CD14-positive monocyte (primary cell): Measurements from ENCODE around the gene TNFAIP8L3. TPM values are rescaled to one million over a fixed set of nuclear protein-coding genes. Genes with fewer than 3 reads are reported as not detected.

Experiments
- DNase-seq, 3 donors: peaks; one replicate each; pipeline ENCODE4 v3.0.0-alpha.2; 2011 to 2022
- H2AFZ ChIP-seq: 2 replicates; pipeline ENCODE4 v1.6.0; 2012; ENCODE audit warnings: mild to moderate bottlenecking, low read depth, low read length, inconsistent platforms; ENCODE audit not compliant: insufficient read depth, poor library complexity, severe bottlenecking
- H3K27ac ChIP-seq, 2 donors: 1 replicate in 1 of 2; 2 replicates in 1 of 2; pipeline ENCODE4 v1.5.1; 2012 to 2013; ENCODE audit warnings: low read length in 2 of 2, control low read depth in 1 of 2, inconsistent platforms in 1 of 2, low read depth in 1 of 2, mild to moderate bottlenecking in 1 of 2
- H3K27me3 ChIP-seq, 2 donors: one replicate each; pipeline versions ENCODE4 v1.6.0 to v1.6.1; 2011 to 2013; ENCODE audit warnings: low read length in 2 of 2; ENCODE audit not compliant: control insufficient read depth in 2 of 2, insufficient read depth in 2 of 2
- H3K36me3 ChIP-seq, 2 donors: replicated peaks in 1 of 2; 1 replicate in 1 of 2; 2 replicates in 1 of 2; pipeline versions ENCODE4 v1.5.1 to v1.6.1; 2012 to 2013; ENCODE audit warnings: low read length in 2 of 2, control low read depth in 1 of 2, inconsistent platforms in 1 of 2, mild to moderate bottlenecking in 1 of 2; ENCODE audit not compliant: insufficient read depth in 2 of 2, control insufficient read depth in 1 of 2
- H3K4me1 ChIP-seq, 2 donors: 1 replicate in 1 of 2; 2 replicates in 1 of 2; pipeline versions ENCODE4 v1.5.1 to v1.6.1; 2012 to 2013; ENCODE audit warnings: low read length in 2 of 2, control low read depth in 1 of 2, inconsistent platforms in 1 of 2, mild to moderate bottlenecking in 1 of 2, moderate library complexity in 1 of 2; ENCODE audit not compliant: insufficient read depth in 2 of 2, control insufficient read depth in 1 of 2
- H3K4me2 ChIP-seq: replicated peaks from 2 replicates; pipeline ENCODE3; 2012; ENCODE audit warnings: low read length, moderate library complexity, mild to moderate bottlenecking; ENCODE audit not compliant: poor library complexity, severe bottlenecking; ENCODE audit errors: extremely low read depth
- H3K4me3 ChIP-seq, 3 experiments: fragments of 200-600 bp in 1 of 3; sonication (generic) in 1 of 3; replicated peaks in 1 of 3; 1 replicate in 2 of 3; 2 replicates in 1 of 3; pipeline ENCODE4 v1.5.1; 2011 to 2013; ENCODE audit warnings: low read length in 3 of 3, mild to moderate bottlenecking in 3 of 3, control low read depth in 2 of 3, low read depth in 2 of 3, inconsistent platforms in 1 of 3, moderate library complexity in 1 of 3
- H3K79me2 ChIP-seq: 2 replicates; pipeline ENCODE4 v1.6.0; 2012; ENCODE audit warnings: mild to moderate bottlenecking, control low read depth, inconsistent platforms, low read length, moderate library complexity; ENCODE audit not compliant: insufficient read depth
- H3K9ac ChIP-seq: 2 replicates; pipeline ENCODE4 v1.6.0; 2017; ENCODE audit warnings: low read length, mild to moderate bottlenecking; ENCODE audit not compliant: insufficient read depth, poor library complexity, severe bottlenecking
- H3K9me3 ChIP-seq, 2 donors: replicated peaks in 1 of 2; 1 replicate in 1 of 2; 2 replicates in 1 of 2; pipeline versions ENCODE4 v1.5.1 to v1.6.1; 2012 to 2013; ENCODE audit warnings: low read length in 2 of 2, control low read depth in 1 of 2; ENCODE audit not compliant: control insufficient read depth in 1 of 2, insufficient read depth in 1 of 2
- H4K20me1 ChIP-seq: 2 replicates; pipeline ENCODE4 v1.6.0; 2012; ENCODE audit warnings: mild to moderate bottlenecking, low read length, control low read depth, moderate library complexity; ENCODE audit not compliant: insufficient read depth
- H3K27ac Mint-ChIP-seq, 7 donors: one replicate each; pipeline ENCODE4 v1.8.0; 2020; ENCODE audit warnings: mild to moderate bottlenecking in 7 of 7, mixed read lengths in 7 of 7, moderate library complexity in 6 of 7, inconsistent platforms in 2 of 7
- H3K27me3 Mint-ChIP-seq, 3 donors: one replicate each; pipeline ENCODE4 v1.8.0; 2021 to 2022; ENCODE audit warnings: low read depth in 3 of 3, mild to moderate bottlenecking in 3 of 3, mixed read lengths in 3 of 3, moderate library complexity in 3 of 3, inconsistent platforms in 1 of 3
- H3K36me3 Mint-ChIP-seq, 2 donors: one replicate each; pipeline ENCODE4 v1.8.0; 2020; ENCODE audit warnings: mixed read lengths in 2 of 2, inconsistent platforms in 1 of 2, mild to moderate bottlenecking in 1 of 2
- H3K4me1 Mint-ChIP-seq: one replicate; pipeline ENCODE4 v1.8.0; 2020; ENCODE audit warnings: mild to moderate bottlenecking, mixed read lengths
- H3K4me3 Mint-ChIP-seq, 2 donors: one replicate each; pipeline ENCODE4 v1.8.0; 2020; ENCODE audit warnings: mild to moderate bottlenecking in 2 of 2, mixed read lengths in 2 of 2, moderate library complexity in 1 of 2
- H3K9me3 Mint-ChIP-seq, 7 donors: one replicate each; pipeline ENCODE4 v1.8.0; 2020 to 2022; ENCODE audit warnings: mixed read lengths in 7 of 7, mild to moderate bottlenecking in 6 of 7, moderate library complexity in 6 of 7, inconsistent platforms in 2 of 7
- CTCF ChIP-seq: fragments of 200-600 bp; IDR thresholded peaks from one replicate; pipeline ENCODE4 v1.8.0; 2022; ENCODE audit warnings: antibody characterized with exemption, mild to moderate bottlenecking
- WGBS: methylation state at CpG from one replicate; pipeline ENCODE4 v1.1.5; 2013; ENCODE audit warnings: missing lambda C conversion rate; ENCODE audit not compliant: insufficient coverage; 5-methylcytosine and 5-hydroxymethylcytosine counted together
- intact Hi-C, 2 donors: fragments of 100-400 bp; cut with micrococcal nuclease; formaldehyde crosslinking; loops; one replicate each; pipeline versions ENCODE4 v1.15.0 to v1.15.1; 2023
- polyA plus RNA-seq, 3 donors: library from polyadenylated mRNA; depleted of rRNA in 1 of 3; unstranded in 2 of 3; stranded (reverse) in 1 of 3; fragments of 300-500 nt in 2 of 3; fragments of >200 nt in 1 of 3; fragmentation: Illumina TruSeq in 2 of 3; gene quantifications; 1 replicate in 2 of 3; 2 replicates in 1 of 3; pipeline ENCODE4 v1.2.3, GENCODE V29; 2012 to 2021

The TNFAIP8L3 gene
- polyA plus RNA-seq, 3 donors: not detected

- H3K4me3 Mint-ChIP-seq: no peak overlapping the region
- no peaks in the 10 kb centered on the region for H3K36me3 ChIP-seq
- no peak for TF ChIP-seq CTCF
- H3K27me3 ChIP-seq: peaks cover 9 to 11% of the 10 kb centered on the region in 2 donors
- H3K4me2 ChIP-seq: no peak overlapping the region
- peaks cover 3 to 11% (median 4%) of the 10 kb centered on the region in 7 donors for H3K9me3 Mint-ChIP-seq
- H2AFZ ChIP-seq: no peak overlapping the region
- no peak overlapping the region for H3K27ac Mint-ChIP-seq
- DNase-seq: no peak
- no peaks in the 10 kb centered on the region for H3K79me2 ChIP-seq
- H3K27ac ChIP-seq: no peak overlapping the region
- H3K4me1 ChIP-seq: peaks cover 0 to 7% of the 10 kb centered on the region in 2 donors
- H3K4me1 Mint-ChIP-seq: peaks cover 13% of the 10 kb centered on the region
- WGBS: 100% methylated on average over 1 of the region's 3 CpGs
- peaks cover 7 to 16% (median 14%) of the 10 kb centered on the region in 3 donors for H3K27me3 Mint-ChIP-seq
- H3K9me3 ChIP-seq: peaks cover 0 to 3% of the 10 kb centered on the region in 2 donors
- no peaks in the 10 kb centered on the region for H3K36me3 Mint-ChIP-seq
- intact Hi-C loops: no loop called here
- H3K9ac ChIP-seq: no peak overlapping the region
- no peaks in the 10 kb centered on the region for H4K20me1 ChIP-seq
- H3K4me3 ChIP-seq: no peak overlapping the region
Observed at GRCh38 chr15:51119120-51119519, 24.4 kb upstream of the TNFAIP8L3 start.

- no CpG with 5 or more reads among the region's 1 CpG for WGBS
- no peak for DNase-seq
- peaks cover 13% of the 10 kb centered on the region for H3K4me1 Mint-ChIP-seq
- intact Hi-C loops: no loop called here
- no peak overlapping the region for H3K4me3 Mint-ChIP-seq
- Histone ChIP-seq H3K79me2 (no peaks in the 10 kb centered on the region), H3K27me3 (peaks cover 9 to 11% of the 10 kb centered on the region in 2 donors), H2AFZ (no peak overlapping the region), H3K27ac (no peak overlapping the region), H3K36me3 (no peaks in the 10 kb centered on the region), H4K20me1 (no peaks in the 10 kb centered on the region), H3K9me3 (no peaks in the 10 kb centered on the region), H3K9ac (no peak overlapping the region), H3K4me1 (peaks cover 0 to 7% of the 10 kb centered on the region in 2 donors), H3K4me2 (no peak overlapping the region), H3K4me3 (no peak overlapping the region)
- peaks cover 9 to 21% (median 15%) of the 10 kb centered on the region in 3 donors for H3K27me3 Mint-ChIP-seq
- no peaks in the 10 kb centered on the region for H3K36me3 Mint-ChIP-seq
- no peak for TF ChIP-seq CTCF
- H3K27ac Mint-ChIP-seq: no peak overlapping the region
- H3K9me3 Mint-ChIP-seq: peaks cover 0 to 6% (median 0%) of the 10 kb centered on the region in 7 donors
Observed at GRCh38 chr15:51117270-51117669, 22.6 kb upstream of the TNFAIP8L3 start.
